ENCODE measurements around the gene JOSD1. TPM values are rescaled to one million over a fixed set of nuclear protein-coding genes. Genes with fewer than 3 reads are reported as not detected.
A peak's percentile ranks its signal among the peaks of the same experiment; 100 is the strongest.

Gene JOSD1
- total RNA-seq, 1 donor from 2014 or later = 123 TPM

DNA sequence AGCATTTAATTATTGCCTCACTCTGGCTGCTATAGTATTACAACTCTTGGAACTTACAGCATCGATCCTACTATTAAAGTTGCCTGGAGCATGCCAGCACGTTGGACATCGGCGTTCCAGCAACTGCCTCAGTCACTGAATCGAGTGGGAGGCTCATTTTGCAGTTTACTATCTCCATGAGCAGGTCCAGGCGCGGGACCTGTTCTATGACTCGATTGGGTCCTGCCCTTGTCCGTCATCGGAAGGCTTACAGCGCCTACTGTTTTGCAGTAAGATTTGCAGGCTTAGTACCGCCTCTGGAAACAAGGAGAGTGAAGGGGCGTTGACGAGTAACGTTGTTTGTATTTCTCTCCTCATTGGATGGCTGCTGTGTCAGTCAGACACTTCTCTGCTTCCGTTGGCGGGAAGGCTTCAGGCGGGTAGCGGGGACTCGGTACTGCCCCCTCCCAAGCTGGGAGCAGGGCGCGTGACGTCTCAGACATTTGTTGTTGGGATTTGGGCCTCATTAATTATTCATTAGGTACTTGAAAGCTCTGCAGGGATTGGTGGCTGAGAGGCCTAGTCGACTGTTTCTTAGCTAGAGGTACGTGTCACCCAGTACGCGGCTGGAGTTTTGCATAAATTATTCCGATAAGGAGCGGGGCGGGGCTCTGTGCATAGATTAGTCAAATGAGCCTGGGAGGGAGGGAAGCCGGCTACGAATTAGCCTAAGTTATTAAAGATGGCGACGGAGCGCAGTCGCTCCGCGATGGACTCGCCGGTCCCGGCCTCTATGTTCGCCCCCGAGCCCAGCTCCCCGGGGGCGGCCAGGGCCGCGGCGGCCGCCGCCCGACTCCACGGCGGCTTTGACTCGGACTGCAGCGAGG is 4.7 kb upstream of the JOSD1 start, which contains the start of gene GTPBP1:
TSS of gene GTPBP1 (plus strand) at position 710 of the 866 bp plus-strand sequence. CDS start at position 722, 12 bp downstream.
- DNase-seq (ENCODE audit: low read depth) = peak; percentile 100
- H3K27me3 ChIP-seq (ENCODE audit: control insufficient read depth, insufficient read depth, low read length) = no peaks in the 10 kb centered on the region
- H3K4me3 ChIP-seq (ENCODE audit: low read depth, low read length) = peak within 1 kb of the TSS; percentile 92
- peak; percentile 97 for FAIRE-seq
- TF ChIP-seq, protein P1, sequence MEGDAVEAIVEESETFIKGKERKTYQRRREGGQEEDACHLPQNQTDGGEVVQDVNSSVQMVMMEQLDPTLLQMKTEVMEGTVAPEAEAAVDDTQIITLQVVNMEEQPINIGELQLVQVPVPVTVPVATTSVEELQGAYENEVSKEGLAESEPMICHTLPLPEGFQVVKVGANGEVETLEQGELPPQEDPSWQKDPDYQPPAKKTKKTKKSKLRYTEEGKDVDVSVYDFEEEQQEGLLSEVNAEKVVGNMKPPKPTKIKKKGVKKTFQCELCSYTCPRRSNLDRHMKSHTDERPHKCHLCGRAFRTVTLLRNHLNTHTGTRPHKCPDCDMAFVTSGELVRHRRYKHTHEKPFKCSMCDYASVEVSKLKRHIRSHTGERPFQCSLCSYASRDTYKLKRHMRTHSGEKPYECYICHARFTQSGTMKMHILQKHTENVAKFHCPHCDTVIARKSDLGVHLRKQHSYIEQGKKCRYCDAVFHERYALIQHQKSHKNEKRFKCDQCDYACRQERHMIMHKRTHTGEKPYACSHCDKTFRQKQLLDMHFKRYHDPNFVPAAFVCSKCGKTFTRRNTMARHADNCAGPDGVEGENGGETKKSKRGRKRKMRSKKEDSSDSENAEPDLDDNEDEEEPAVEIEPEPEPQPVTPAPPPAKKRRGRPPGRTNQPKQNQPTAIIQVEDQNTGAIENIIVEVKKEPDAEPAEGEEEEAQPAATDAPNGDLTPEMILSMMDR (IDR thresholded peaks at IDR 0.05; ENCODE audit: insufficient read depth, low read length, severe bottlenecking) = no peak
- peaks cover 5% of the 10 kb centered on the region for H3K36me3 ChIP-seq (ENCODE audit: control insufficient read depth, insufficient read depth, low read length)

DNA sequence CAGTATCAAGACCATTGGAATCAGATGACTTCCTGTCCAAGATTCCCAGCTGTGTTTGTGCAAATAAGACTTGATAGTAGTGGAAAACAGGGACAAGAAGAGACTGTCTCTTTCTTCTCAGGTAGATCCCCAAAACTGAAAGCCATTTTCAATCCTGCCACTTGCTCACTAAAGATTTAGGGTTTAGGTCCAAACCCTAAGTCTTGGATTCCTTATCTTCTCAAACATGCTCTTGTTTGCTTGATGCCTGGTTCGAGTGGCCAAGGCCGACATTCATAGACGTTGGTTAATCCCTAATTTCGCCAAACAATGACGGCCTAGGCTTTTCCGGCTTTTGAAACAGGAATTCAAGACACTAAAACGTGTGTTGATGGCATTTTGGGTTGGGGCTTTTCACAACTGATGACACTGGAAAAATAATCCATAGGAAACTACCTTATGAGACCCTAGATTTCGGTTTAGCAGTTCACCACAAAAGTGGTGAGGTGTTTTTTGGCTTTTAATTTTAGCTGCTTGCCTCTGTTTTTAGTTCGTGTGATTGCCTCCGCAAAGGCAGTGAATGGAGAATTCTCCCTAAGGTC is 4.0 kb upstream of the JOSD1 start:
- H3K27me3 ChIP-seq (ENCODE audit: control insufficient read depth, insufficient read depth, low read length) = no peaks in the 10 kb centered on the region
- FAIRE-seq = no peak

DNA sequence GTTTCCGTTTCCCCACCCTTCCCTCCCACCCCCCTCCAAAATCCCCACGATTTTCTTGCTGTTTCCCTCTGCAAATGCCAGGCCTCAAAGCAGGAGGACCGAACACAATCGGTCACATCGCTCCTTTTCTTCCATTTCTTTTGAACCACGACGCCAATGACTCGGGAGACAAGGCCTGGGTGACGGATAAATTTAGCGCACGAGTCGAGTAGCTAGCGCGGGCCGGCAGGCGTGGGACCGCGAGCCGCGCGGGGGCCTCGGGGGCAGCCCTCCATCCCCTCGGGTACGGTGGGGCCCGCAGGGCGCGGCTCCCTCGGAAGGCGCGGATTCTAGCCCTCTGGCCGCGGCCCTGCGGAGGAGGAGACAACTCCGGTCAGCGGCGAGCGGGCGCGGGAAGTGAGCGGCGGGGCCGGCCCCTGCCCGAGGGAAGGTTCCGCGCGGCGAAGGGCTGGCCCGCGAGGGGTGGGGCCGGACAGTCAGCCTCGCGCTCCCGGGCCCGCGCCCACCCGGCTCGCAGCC is 414 bp downstream of the JOSD1 start:
- FAIRE-seq = no peak
- Histone ChIP-seq H3K36me3 (ENCODE audit: control insufficient read depth, insufficient read depth, low read length) (no peaks in the 10 kb centered on the region), H3K27me3 (ENCODE audit: control insufficient read depth, insufficient read depth, low read length) (no peaks in the 10 kb centered on the region), H3K4me3 (ENCODE audit: low read depth, low read length) (peak overlapping the region; percentile 85)
- TF ChIP-seq, protein P1 (IDR thresholded peaks at IDR 0.05; ENCODE audit: insufficient read depth, low read length, severe bottlenecking) = no peak
- DNase-seq (ENCODE audit: low read depth) = no peak

More for the DNA sequence above, 4.0 kb upstream of the JOSD1 start:
- peaks cover 3% of the 10 kb centered on the region for H3K36me3 ChIP-seq (ENCODE audit: control insufficient read depth, insufficient read depth, low read length)
- TF ChIP-seq, protein P1 (IDR thresholded peaks at IDR 0.05; ENCODE audit: insufficient read depth, low read length, severe bottlenecking) = no peak
- H3K4me3 ChIP-seq (ENCODE audit: low read depth, low read length) = peak overlapping the region; percentile 7
- DNase-seq (ENCODE audit: low read depth) = no peak

DNA sequence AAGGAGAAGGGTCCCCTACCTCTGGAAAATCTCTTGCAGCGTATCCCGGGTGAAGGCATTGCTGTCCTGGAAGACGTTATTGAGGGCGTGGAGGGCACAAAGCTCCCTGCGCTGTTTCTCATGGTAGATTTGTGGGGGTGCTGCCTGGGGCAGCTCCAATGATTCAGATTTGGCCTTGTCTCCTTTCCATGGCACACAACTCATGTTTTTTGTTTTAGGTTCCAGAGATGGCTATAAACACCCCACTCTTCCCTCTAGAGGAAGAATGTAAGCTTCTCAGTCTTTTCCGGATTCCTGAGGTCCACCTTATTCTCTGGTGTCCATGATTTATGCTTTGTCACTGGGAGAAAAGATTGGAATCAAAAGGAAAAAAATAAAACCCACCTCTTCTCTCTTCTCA is 959 bp downstream of the JOSD1 start:
- TF ChIP-seq, protein P1 (IDR thresholded peaks at IDR 0.05; ENCODE audit: insufficient read depth, low read length, severe bottlenecking) = no peak
- no peaks in the 10 kb centered on the region for H3K36me3 ChIP-seq (ENCODE audit: control insufficient read depth, insufficient read depth, low read length)
- H3K27me3 ChIP-seq (ENCODE audit: control insufficient read depth, insufficient read depth, low read length) = no peaks in the 10 kb centered on the region
- peak overlapping the region; percentile 85 for H3K4me3 ChIP-seq (ENCODE audit: low read depth, low read length)
- FAIRE-seq = no peak
- DNase-seq (ENCODE audit: low read depth) = peak; percentile 49

DNA sequence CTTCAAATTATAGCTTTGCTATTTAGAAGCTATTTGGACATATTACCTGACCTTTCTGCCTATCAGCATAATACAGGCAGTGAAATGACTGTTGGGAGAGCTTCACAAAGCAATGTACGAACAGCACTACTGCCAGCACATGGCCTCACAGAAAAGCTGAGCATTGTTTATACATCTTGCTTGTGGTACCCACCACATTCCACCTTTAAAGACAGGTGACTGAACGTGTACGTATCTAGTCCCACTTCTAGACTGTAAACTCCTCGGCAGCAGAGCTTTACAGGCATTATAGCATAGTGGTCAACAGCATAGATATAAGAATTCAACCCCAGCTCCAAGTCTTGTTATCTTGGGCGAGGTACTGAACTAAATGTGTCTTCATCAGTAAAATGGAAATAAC is 1.6 kb downstream of the JOSD1 start:
- peak overlapping the region; percentile 85 for H3K4me3 ChIP-seq (ENCODE audit: low read depth, low read length)
- no peaks in the 10 kb centered on the region for H3K27me3 ChIP-seq (ENCODE audit: control insufficient read depth, insufficient read depth, low read length)
- no peak for DNase-seq (ENCODE audit: low read depth)
- TF ChIP-seq, protein P1 (IDR thresholded peaks at IDR 0.05; ENCODE audit: insufficient read depth, low read length, severe bottlenecking) = no peak
- no peak for FAIRE-seq
- H3K36me3 ChIP-seq (ENCODE audit: control insufficient read depth, insufficient read depth, low read length) = peaks cover under 1% of the 10 kb centered on the region
